GM19328 (cell line): ENCODE measurements around the gene KCP.

Experiments
- ATAC-seq: cut with Tn5 transposase; IDR thresholded peaks from one replicate; pipeline ENCODE4 v1.9.1; 2021; ENCODE audit warnings: mild to moderate bottlenecking, moderate library complexity; ENCODE audit not compliant: unreplicated experiment

The KCP gene

GRCh38 chr7:128908750-128909624 lies 1.5 kb downstream of the KCP start:
- no peak for ATAC-seq

GRCh38 chr7:128906766-128907559 lies 3.5 kb downstream of the KCP start:
- ATAC-seq: no peak

- ATAC-seq: no peak
Observed at GRCh38 chr7:128906001-128906765, 4.3 kb downstream of the KCP start.

- ATAC-seq: no peak
Observed at GRCh38 chr7:128904381-128905197, 5.9 kb downstream of the KCP start.

GRCh38 chr7:128903621-128904361 lies 6.7 kb downstream of the KCP start:
- ATAC-seq: no peak

GRCh38 chr7:128902761-128903585 lies 7.5 kb downstream of the KCP start:
- ATAC-seq: no peak

GRCh38 chr7:128900237-128900636 lies 10.3 kb downstream of the KCP start:
- ATAC-seq: no peak

- ATAC-seq: no peak
Observed at GRCh38 chr7:128899392-128899791, 11.1 kb downstream of the KCP start.

GRCh38 chr7:128895320-128895719 lies 15.2 kb downstream of the KCP start:
- no peak for ATAC-seq

GRCh38 chr7:128894101-128894440 lies 16.4 kb downstream of the KCP start:
- ATAC-seq: no peak

GRCh38 chr7:128893251-128894100 lies 17.0 kb downstream of the KCP start:
- no peak for ATAC-seq

GRCh38 chr7:128892521-128893250 lies 17.8 kb downstream of the KCP start:
- no peak for ATAC-seq

- ATAC-seq: no peak
Observed at GRCh38 chr7:128891942-128892269, 18.6 kb downstream of the KCP start.

GRCh38 chr7:128891110-128891941 lies 19.2 kb downstream of the KCP start:
- no peak for ATAC-seq

- no peak for ATAC-seq
Observed at GRCh38 chr7:128890306-128891109, 20.0 kb downstream of the KCP start.

- no peak for ATAC-seq
Observed at GRCh38 chr7:128889121-128889520, 21.4 kb downstream of the KCP start.
